ENCODE data around the gene MRPL55.

The MRPL55 gene

GRCh38 chr1:228082918-228083870 lies 25.9 kb downstream of the MRPL55 start:
- DNase-seq = no peak

- DNase-seq = peak; percentile 97
These were observed 26.7 kb downstream of the MRPL55 start, which contains the start of gene ARF1 for GRCh38 chr1:228082214-228082917. Gene ARF1, plus strand, starts transcription at chr1:228082708. Its CDS starts 14,407 bp downstream, at chr1:228097115.

- no peak for DNase-seq
These were observed 27.4 kb downstream of the MRPL55 start for GRCh38 chr1:228081578-228082213.

GRCh38 chr1:228081144-228081543 lies 28.0 kb downstream of the MRPL55 start:
- no peak for DNase-seq

DNA sequence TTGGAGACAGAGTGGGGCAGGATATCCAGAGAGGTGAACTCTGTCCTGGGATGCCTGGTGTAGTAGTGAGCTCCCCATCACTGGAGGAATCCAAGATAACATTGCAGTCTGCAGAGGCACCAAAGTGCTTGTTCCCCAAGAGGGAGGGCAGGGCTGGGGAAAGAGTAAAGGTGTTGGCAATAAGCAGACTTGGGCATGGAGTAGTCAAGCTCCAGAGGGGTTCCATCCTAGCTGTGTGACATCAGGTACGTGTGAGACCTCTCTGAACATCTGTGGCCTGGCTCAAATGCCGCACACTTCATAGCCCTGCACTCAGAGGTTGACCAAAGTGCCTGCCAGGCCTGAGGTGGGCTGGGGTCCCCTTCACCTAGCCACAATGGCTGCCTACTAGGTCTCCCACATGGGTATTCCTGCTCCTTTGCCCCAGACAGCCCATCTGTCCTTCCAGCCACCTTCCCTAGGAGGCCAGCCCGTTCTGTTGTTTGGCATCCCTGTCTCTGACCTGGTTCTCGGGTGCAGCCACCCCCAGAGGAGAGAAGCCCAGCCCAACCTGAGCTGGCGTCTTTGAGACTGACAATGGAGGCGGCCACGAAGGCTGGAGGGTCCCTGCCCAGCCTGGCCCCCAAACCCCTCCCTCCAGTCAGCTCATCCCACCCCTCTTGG lies 29.4 kb downstream of the MRPL55 start:
- no peak for DNase-seq

DNA sequence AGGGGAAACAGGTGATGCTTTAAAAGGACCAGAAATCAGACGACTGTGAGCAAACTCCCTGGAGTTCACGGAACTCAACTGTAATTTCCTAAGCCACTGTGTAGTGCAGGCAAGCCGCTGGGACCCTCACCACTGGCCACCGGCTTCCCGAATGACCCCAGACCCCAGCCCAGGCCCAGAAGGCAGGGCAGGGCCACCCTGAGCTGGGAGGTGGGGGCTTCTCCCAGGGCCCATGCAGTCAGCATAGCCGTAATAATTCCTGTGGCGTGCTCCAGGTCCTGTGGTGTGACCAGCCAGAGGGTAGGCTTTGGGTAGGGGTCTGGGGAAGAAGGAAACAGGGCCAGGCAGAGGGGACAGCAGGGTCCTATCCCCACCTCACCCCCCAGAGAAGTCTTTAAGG lies 30.1 kb downstream of the MRPL55 start:
- no peak for DNase-seq

DNA sequence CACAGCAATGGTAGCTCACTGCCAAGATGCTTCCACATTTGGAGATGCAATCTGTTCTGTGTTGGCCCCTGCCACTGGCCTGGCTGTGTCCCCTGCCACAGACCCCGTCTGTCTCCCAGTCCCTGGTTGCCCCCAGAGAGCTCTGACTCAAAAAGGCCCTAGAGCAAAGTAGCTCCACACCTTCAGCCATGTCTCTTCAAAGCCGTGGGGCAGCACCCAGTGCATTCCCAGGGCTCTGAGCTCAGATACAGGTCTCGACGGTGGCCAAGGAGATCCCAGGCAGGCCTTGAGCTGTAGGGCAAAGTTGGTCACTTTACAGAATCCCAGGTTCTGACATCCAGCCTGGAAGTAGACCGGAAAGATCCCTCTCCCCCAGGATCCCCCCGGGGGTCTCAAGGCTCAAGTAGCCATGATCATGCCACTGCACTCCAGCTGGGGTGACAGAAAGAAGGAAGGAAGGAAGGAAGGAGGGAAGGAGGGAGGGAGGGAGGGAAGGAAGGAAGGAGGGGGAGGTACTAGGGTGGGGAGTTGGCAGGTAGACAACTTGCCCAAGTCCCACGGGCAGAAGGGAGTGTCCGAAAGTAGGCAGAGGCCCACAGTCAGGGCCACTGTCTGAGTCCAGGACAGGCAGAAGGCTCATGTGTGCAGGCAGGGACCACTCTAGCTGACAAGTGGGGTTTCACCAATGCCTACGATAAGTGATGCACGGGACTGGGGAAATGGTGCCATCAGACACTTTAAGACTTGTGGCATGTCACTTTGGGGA lies 31.4 kb downstream of the MRPL55 start:
- no peak for DNase-seq

- no peak for DNase-seq
These were observed 32.2 kb downstream of the MRPL55 start for GRCh38 chr1:228076796-228077430.

- DNase-seq = no peak
These were observed 33.3 kb downstream of the MRPL55 start for GRCh38 chr1:228075801-228076271.

DNA sequence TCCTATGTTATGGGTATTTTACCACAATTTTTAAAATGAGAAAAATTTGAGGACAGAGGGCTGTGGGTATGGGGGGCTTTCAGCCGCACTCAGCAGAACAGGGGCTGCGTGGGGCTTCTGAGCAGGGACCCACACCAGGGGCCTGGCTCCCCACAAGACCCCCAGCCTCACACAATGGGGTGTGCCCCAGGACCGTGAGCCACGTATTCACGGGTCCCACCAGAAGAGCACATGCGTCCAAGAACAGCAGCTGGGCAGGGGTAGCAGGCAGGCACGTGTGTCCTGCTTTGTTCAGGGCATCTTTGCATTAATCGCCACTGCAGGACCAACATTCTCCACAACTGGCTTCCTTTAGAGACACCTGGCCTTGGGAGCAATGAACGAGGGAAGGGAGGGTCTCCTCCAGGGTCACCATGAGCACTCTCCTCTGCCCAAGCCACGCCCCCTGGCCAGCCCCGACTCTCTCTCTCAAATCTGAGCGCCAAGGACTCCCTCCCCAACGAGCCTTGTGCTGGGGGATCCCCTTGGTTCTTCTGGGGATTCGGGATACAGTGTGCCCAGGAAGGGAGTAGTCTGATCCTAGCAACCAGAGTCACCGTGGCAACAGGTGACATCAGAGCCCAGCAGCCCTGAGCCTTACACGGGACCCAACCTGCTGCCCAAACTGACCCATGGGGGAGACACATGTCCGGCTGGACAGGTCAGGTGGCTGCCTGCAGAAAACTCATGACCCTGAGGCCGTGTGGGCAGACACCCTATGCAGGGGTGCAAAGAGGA lies 34.0 kb downstream of the MRPL55 start:
- DNase-seq = no peak

GRCh38 chr1:228073857-228074545 lies 35.1 kb downstream of the MRPL55 start:
- DNase-seq = no peak

DNA sequence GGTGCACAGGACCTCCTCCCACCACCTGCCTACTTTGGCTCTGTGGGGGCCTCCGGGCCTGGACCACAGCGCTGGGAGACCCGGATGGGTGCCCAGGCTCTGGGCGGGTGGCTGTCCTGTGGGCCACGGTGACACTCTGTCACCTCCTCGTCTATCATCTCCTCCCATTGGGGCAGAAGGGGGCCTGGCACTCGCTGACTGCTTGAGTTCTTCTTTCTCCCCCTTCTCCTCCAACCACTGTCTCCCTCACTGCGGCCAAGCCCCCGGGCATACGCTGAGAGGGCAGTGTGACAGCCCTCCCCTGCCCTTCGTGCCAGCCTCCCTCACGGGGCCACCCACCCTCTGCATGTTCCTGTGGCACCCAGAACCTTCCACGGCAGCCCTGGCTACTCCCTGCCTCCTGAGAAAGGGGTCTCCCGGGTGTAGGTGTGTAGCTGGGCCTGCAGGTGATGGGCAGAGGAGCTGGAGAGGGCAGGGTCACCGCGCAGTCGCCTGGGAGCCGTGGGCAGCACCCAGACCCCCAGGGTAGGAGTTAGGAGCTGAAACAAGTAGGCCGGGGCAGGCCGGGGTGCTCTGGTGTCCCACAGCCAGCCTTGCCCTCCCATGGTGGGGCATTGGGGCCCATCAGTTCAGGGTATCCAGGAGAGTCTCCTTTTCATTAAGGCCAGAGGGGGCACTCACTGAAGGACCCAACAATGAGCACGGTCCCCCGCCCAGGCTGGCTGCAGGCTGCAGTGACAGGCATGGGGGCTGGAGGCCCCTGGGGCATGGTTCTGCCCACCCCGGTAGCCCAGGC lies 35.8 kb downstream of the MRPL55 start:
- DNase-seq = no peak

DNA sequence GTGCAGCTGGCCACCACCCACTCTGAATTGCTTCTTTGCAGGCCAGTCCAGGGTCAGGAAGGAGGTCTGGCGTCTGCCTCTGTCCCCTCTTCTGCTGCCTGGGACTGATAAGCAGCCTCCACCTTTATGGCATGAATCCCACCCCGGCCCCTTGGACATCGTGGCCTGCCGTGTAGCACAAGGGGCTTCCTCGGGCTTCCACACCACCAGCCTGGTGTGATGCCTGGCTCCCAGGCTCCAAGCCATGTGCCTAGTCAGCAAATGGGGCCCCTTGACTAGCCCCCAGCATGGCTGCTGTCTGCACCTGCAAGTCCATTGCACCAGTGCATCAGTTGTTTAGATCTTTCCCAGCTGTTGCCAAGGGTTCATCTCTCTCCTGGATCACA lies 36.4 kb downstream of the MRPL55 start:
- no peak for DNase-seq

DNA sequence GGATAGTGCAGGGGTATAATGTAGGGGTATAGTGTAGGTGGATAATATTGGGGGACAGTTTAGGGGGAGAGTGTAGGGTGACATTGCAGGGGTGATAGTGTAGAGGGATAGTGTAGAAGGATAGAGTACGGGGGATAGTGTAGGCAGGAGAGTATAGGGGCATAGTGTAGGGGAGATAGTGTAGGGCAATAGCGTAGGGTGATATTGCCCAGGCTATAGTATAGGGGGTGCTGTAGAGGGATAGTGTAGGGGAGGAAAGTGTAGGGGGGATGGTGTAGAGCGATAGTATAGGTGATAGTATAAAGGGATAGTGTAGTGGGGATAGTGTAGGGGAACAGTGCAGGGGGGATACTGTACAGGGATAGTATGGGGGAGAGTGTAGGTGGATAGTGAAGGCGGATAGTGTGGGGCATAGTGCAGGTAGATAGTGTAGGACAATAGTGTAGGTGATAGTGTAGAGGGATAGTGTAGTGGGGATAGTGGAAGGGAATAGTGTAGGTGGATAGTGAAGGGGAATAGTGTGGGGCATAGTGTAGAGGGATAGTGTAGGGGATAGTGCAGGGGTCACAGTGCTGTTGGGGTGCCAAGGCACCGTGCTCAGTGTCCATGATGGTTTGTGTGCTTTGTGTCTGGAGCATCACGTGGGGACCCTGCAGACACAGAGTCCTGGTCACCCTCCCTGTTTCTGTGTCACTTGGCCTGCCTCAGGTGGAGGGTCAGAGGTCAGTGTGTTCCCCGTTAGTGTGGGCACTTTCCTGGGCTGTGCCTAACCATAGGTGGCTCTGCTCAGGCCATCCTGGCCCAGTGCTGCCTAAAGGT lies 37.1 kb downstream of the MRPL55 start:
- no peak for DNase-seq

- no peak for DNase-seq
These were observed 38.2 kb downstream of the MRPL55 start for GRCh38 chr1:228070851-228071250.

- no peak for DNase-seq
These were observed 38.9 kb downstream of the MRPL55 start for GRCh38 chr1:228070173-228070572.

DNA sequence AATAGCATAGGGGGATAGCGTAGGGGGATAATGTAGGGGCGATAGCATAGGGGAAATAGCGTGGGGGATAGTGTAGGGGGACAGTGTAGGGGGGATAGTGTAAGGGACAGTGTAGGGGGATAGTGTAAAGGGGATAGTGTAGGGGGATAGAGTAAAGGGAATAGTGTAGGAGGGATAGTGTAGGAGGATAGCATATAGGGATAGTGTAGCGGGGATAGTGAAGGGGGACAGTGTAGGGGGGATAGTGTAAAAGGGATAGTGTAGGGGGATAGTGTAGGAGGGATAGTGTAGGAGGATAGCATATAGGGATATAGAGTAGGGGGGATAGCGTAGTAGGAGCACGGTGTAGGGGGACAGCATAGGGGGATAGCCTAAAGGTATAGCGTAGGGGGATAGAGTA lies 40.7 kb downstream of the MRPL55 start:
- no peak for DNase-seq

Measured in NCI-H774 (cell line).